Muscle layer of duodenum (tissue), 2 donors: ENCODE measurements around the gene TRAK2.
"Not testable (repeated sequence)": the region's sequence is repeated elsewhere in the genome, so short reads cannot be mapped to it uniquely, and the experiment has no call there.

Experiments used
- H3K27ac ChIP-seq: one replicate; pipeline ENCODE4 v1.7.0; 2013; ENCODE audit warnings: mild to moderate bottlenecking, low read length
- H3K27me3 ChIP-seq: one replicate; pipeline ENCODE4 v1.7.0; 2013; ENCODE audit warnings: low read depth, mild to moderate bottlenecking, control low read depth, low read length
- H3K36me3 ChIP-seq, 2 donors: one replicate each; pipeline ENCODE4 v1.7.0; 2013; ENCODE audit warnings: low read length in 2 of 2, control low read depth in 1 of 2, mild to moderate bottlenecking in 1 of 2; ENCODE audit not compliant: insufficient read depth in 2 of 2, control insufficient read depth in 1 of 2
- H3K4me1 ChIP-seq, 2 donors: one replicate each; pipeline ENCODE4 v1.7.0; 2013; ENCODE audit warnings: low read length in 2 of 2, mild to moderate bottlenecking in 2 of 2, control low read depth in 1 of 2, moderate library complexity in 1 of 2; ENCODE audit not compliant: insufficient read depth in 2 of 2, control insufficient read depth in 1 of 2
- H3K4me3 ChIP-seq, 2 donors: one replicate each; pipeline ENCODE4 v1.7.0; 2013; ENCODE audit warnings: low read length in 2 of 2, low read depth in 1 of 2, mild to moderate bottlenecking in 1 of 2
- H3K9me3 ChIP-seq, 2 donors: one replicate each; pipeline ENCODE4 v1.7.0; 2013; ENCODE audit warnings: low read length in 2 of 2, control low read depth in 1 of 2, mild to moderate bottlenecking in 1 of 2; ENCODE audit not compliant: control insufficient read depth in 1 of 2
- donor health status: healthy.

Gene TRAK2

DNA sequence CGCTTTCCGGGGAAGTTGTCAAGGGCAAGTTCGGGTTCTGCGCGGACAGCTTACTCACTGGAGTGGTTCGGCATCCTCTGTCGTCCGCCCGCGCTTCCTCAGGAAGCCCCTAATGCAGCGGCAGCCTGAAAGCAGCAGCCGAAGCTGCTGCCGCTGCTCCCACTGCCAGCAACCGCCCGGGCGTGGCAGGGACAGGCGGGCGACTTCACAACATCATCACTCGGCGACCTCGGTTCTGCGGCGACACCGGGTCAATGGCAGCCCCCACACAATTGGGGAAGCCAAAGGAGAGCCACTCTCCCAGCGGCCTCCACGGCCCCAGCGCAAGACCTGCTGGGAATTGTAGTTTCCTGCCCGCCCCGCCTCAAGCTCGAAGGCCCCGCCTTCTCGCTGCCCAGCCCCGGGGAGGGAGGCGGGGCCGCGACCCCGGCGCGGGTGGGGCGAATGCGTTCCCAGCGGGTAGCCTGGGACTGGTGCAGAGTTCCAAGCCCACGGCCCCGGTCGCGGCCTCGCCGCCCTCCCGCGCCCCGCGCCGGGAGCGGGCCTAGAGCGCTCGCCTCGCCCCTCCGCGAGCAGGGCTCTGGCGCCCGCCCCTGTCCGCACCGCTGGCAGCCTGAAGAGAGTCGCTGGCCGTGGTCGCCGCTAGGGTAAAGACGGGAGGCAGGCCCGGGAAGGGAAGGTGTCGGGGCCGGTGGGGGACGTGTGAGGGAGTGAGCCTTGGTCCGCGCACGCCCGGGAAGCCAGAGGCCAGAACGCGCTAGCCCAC lies at the start of gene TRAK2, which contains the start of gene STRADB:
TSS of gene TRAK2 (minus strand) at position 167 of the 766 bp plus-strand sequence. CDS start 30,951 bp downstream, outside the sequence.
TSS of gene STRADB (plus strand) at position 449 of the 766 bp plus-strand sequence. CDS start 3,101 bp downstream, outside the sequence.
- peaks cover 0 to 26% of the 10 kb centered on the region in 2 donors for H3K4me1 ChIP-seq
- no peaks in the 10 kb centered on the region for H3K27me3 ChIP-seq
- no peaks in the 10 kb centered on the region for H3K9me3 ChIP-seq
- peak within 1 kb of the TSS; percentile 86 for H3K27ac ChIP-seq
- peak within 1 kb of the TSS; percentile 91 to 99 for H3K4me3 ChIP-seq
- no peaks in the 10 kb centered on the region for H3K36me3 ChIP-seq

GRCh38 chr2:201500534-201500933 lies 49.3 kb upstream of the TRAK2 start:
- H3K4me1 ChIP-seq: no peaks in the 10 kb centered on the region
- H3K27me3 ChIP-seq: no peaks in the 10 kb centered on the region
- no peak overlapping the region for H3K27ac ChIP-seq
- H3K4me3 ChIP-seq: no peak overlapping the region
- H3K9me3 ChIP-seq: peaks cover 8 to 13% of the 10 kb centered on the region in 2 donors
- no peaks in the 10 kb centered on the region for H3K36me3 ChIP-seq

DNA sequence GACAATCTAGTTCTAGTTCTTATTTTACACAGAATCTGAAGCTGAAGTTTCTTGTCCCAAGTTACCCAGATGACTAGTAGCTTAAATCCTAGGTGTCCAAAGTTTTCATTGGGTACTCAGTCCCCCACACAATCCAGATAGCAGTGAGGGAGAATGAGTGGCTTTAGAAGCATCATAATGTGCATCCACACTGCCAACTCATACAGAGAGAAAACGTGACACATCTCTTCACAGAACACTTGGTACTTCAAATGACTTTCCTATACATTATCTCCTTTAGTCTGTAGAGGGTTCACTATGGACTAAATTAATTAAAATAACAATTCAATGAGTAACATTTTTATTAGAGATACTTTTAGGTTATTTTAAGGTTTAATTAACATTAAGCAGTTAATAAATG lies 45.5 kb upstream of the TRAK2 start:
- Histone ChIP-seq H3K27ac (no peak overlapping the region), H3K4me1 (no peaks in the 10 kb centered on the region), H3K9me3 (no peaks in the 10 kb centered on the region), H3K27me3 (no peaks in the 10 kb centered on the region), H3K4me3 (no peak overlapping the region), H3K36me3 (no peaks in the 10 kb centered on the region)

GRCh38 chr2:201490291-201490690 lies 39.0 kb upstream of the TRAK2 start:
- H3K36me3 ChIP-seq: no peaks in the 10 kb centered on the region
- H3K27ac ChIP-seq: no peak overlapping the region
- no peaks in the 10 kb centered on the region for H3K4me1 ChIP-seq
- no peaks in the 10 kb centered on the region for H3K9me3 ChIP-seq
- no peak overlapping the region for H3K4me3 ChIP-seq
- H3K27me3 ChIP-seq: no peaks in the 10 kb centered on the region

DNA sequence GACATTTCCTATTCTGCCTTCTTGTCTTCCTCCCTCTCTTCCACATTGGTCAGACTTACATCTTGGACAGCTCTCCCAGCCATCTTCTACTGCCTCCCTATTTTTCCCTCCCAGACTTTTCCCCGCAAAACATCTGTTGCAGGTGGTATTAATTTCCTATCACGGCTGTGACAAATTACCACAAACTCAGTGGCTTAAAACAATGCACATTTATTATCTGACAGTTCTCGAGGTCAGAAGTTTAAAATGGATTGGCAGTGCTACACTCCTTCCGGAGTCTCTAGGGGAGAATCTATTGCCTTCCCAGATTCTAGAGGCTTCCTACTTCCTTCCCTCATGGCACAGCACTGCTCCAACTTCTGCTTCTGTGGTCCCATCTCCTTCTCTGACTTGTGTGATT lies 33.5 kb upstream of the TRAK2 start:
- Histone ChIP-seq H3K27ac (no peak overlapping the region), H3K27me3 (no peaks in the 10 kb centered on the region), H3K4me1 (no peaks in the 10 kb centered on the region), H3K9me3 (no peaks in the 10 kb centered on the region), H3K4me3 (no peak overlapping the region), H3K36me3 (peaks cover 4 to 5% of the 10 kb centered on the region in 2 donors)

- H3K4me1 ChIP-seq, H3K27ac ChIP-seq, H3K9me3 ChIP-seq, H3K27me3 ChIP-seq, H3K36me3 ChIP-seq, H3K4me3 ChIP-seq: not testable (repeated sequence)
Observed at GRCh38 chr2:201483758-201484157, 32.5 kb upstream of the TRAK2 start.

DNA sequence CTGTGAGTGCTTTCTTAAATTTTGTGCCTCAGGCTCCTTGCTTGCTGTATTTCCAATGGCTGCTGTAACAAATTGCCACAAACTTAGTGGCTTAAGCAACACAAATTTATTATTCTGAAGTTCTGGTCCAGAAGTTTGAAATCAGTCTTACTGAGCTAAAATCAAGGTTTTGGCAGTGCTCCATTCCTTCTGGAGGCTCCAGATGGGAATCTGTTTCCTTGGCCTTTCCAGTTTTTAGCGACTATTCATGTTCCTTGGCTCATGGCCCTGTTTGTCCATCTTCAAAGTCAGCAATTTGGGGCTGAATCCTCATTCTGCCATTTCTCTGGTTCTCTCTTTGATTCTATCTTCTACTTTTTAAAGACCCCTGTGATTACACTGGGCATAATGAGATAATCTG lies 32.1 kb upstream of the TRAK2 start:
- Histone ChIP-seq H3K36me3 (peaks cover 4 to 13% of the 10 kb centered on the region in 2 donors), H3K9me3 (no peaks in the 10 kb centered on the region), H3K27me3 (no peaks in the 10 kb centered on the region), H3K27ac (no peak overlapping the region), H3K4me3 (no peak overlapping the region), H3K4me1 (no peaks in the 10 kb centered on the region)

DNA sequence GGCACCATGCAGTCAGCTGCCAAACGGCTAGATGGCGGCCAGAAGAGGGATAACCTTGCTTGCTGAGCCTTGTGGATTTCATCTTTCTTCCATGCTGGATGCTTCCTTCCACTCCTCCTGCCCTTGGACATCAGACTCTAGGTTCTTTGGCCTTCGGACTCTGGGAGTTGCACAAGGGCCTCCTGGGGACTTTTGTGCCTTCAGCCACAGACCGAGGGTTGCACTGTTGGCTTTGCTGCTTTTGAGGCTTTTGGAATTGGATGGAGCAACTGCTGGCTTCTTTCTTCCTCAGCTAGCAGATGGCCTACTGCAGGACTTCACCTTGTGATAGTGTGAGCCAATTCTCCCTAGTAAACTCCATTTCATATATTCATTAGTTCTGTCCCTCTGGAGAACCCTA lies 31.3 kb upstream of the TRAK2 start:
- Histone ChIP-seq H3K27ac (no peak overlapping the region), H3K9me3 (no peaks in the 10 kb centered on the region), H3K4me3 (no peak overlapping the region), H3K4me1 (no peaks in the 10 kb centered on the region), H3K36me3 (peaks cover 4 to 16% of the 10 kb centered on the region in 2 donors), H3K27me3 (no peaks in the 10 kb centered on the region)

DNA sequence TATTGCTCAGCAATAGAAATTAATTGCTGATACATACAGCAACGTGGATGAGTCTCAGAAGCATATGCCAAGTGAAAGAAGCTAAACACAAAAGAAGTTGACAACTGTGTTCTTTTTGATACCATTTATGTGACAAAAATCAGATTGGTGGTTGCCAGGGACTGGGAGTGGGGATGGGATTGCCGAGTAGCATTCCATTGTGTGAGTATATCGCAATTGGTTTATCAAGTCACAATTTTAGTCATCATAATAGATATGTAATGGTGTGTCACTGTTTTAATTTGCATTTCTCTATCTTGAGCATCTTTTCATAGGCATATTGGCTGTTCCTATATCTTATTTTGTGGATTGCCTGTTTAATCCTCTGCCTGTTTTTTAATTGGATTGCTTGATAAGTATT lies 21.2 kb upstream of the TRAK2 start:
- Histone ChIP-seq H3K27ac (no peak overlapping the region), H3K27me3 (no peaks in the 10 kb centered on the region), H3K9me3 (no peaks in the 10 kb centered on the region), H3K4me1 (no peaks in the 10 kb centered on the region), H3K36me3 (peaks cover 32 to 52% of the 10 kb centered on the region in 2 donors), H3K4me3 (no peak overlapping the region)

DNA sequence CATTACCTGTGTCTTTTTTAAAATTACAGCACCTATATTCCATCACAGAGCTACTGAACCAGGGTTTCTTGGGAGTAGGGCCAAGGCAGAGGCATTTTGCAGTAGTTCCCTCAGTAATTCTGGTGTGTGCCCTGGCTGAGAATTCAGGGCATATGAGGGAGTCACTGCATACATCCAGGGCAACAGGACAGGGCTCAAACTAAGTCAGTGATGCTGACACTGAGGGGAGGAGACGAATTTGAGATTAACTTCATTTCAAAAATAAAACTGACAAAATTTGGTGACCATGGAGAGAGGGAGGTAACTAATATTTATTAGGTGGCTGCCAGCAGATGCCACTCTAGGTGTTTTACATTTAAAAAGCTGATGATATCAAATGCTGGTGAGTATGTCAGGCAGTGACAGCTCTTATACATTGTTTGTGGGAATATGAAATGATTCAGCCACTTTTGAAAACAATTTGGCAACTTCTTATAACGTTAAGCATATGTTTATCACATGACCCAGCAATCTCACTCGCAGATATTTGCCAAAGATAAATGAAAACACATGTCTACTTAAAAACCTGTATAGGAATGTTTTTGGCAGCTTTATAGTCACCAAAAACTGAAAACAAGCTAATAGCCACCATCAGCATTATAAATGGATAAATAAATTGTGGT lies 20.6 kb upstream of the TRAK2 start:
- Histone ChIP-seq H3K27me3 (no peaks in the 10 kb centered on the region), H3K4me3 (no peak overlapping the region), H3K27ac (no peak overlapping the region), H3K4me1 (no peaks in the 10 kb centered on the region), H3K9me3 (no peaks in the 10 kb centered on the region), H3K36me3 (peaks cover 32 to 57% of the 10 kb centered on the region in 2 donors)

DNA sequence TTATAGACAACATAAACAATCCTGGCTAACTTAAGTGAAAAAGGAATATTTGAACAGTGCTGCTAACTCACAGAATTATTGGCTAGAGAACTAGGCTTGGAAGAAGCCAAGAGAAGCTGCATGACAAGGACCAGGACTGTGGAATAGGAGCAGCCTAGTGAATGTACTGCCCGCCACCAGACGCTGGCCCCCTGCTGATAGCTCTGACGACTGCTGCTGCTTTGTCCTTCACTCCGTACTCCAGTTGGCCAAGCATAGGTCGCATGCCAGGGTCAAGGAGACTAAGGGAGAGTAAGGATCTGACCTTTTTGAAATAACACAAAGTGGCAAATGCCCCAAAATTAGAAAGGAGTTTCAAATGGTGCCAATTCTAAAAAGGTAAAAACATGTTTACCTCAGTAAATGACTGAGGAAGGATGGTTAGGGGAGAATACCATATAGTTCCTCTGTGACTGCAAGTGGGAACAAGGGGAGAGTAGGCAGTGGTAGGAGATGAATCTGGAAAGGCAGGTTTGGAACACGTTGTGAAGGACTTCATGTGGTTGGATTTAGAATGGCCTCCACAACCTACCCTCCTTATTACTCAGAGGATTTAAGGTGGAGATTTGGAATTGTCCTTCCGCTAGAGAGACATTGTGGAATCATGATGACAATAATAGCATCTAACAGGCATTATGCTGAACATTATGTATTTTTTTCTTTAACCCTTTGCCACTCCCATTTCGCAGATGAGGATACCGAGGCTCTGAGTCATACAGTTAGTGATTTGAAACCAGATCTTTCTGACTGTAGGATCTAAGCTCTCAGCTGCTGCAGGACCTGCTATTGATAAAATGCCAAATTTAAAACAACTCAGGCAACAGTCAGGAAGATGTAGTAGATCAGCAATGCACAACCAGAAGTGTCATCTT lies 19.8 kb upstream of the TRAK2 start:
- H3K27ac ChIP-seq: no peak overlapping the region
- no peaks in the 10 kb centered on the region for H3K4me1 ChIP-seq
- H3K27me3 ChIP-seq: no peaks in the 10 kb centered on the region
- H3K36me3 ChIP-seq: peaks cover 30 to 59% of the 10 kb centered on the region in 2 donors
- H3K4me3 ChIP-seq: no peak overlapping the region
- H3K9me3 ChIP-seq: no peaks in the 10 kb centered on the region
